HepG2 (cell line): ENCODE measurements around the gene DPT. TPM values are rescaled to one million over a fixed set of nuclear protein-coding genes. Genes with fewer than 3 reads are reported as not detected.

Experiments
- EHMT2 ChIP-seq: fragments of 200-600 bp; sonication (generic); IDR thresholded peaks from 2 replicates; pipeline ENCODE4 v1.7.0; 2017; ENCODE audit warnings: antibody characterized with exemption, low read depth, low read length, borderline replicate concordance
- SOX13 ChIP-seq, 3 experiments: fragments of 450-650 bp in 1 of 3; sonication (generic) in 1 of 3; formaldehyde crosslinking in 1 of 3; IDR thresholded peaks in 2 of 3; conservative IDR thresholded peaks in 1 of 3; 2 replicates each; pipeline versions ENCODE4 v1.5.0 to v1.6.1; 2016 to 2020; ENCODE audit warnings: antibody characterized with exemption in 1 of 3, mild to moderate bottlenecking in 1 of 3, missing compliant biosample characterization in 1 of 3, missing genetic modification reagents in 1 of 3, moderate library complexity in 1 of 3
- TOE1 ChIP-seq: sonication (generic); formaldehyde crosslinking; IDR thresholded peaks from 2 replicates; pipeline ENCODE4 v1.4.0; 2020; ENCODE audit warnings: mild to moderate bottlenecking, missing genetic modification reagents
- ZNF615 ChIP-seq: sonication (generic); formaldehyde crosslinking; IDR thresholded peaks from 2 replicates; pipeline ENCODE4 v1.5.0; 2020; ENCODE audit warnings: mild to moderate bottlenecking, missing genetic modification reagents, borderline replicate concordance
- ZNF775 ChIP-seq: sonication (generic); formaldehyde crosslinking; IDR thresholded peaks from 2 replicates; pipeline ENCODE4 v1.4.0; 2020; ENCODE audit warnings: missing genetic modification reagents, mild to moderate bottlenecking, moderate library complexity, borderline replicate concordance
- ZZZ3 ChIP-seq: sonication (generic); formaldehyde crosslinking; IDR thresholded peaks from 2 replicates; pipeline ENCODE4 v1.4.0; 2020; ENCODE audit warnings: missing genetic modification reagents, mild to moderate bottlenecking, borderline replicate concordance
- polyA plus RNA-seq, 8 experiments: library from polyadenylated mRNA; depleted of rRNA in 3 of 8; stranded (reverse) in 7 of 8; unstranded in 1 of 8; fragments of >200 nt; fragmentation: Illumina TruSeq in 4 of 8; extraction: Trizol in 4 of 8; gene quantifications; 2 replicates each; pipeline versions ENCODE4 v1.2.1 to v1.2.3, GENCODE V29; 2011 to 2016; ENCODE audit warnings: low read depth in 4 of 8, missing spikeins in 1 of 8, mixed read lengths in 1 of 8; ENCODE audit not compliant: insufficient read depth in 1 of 8
- total RNA-seq, 5 experiments: library from RNA; depleted of rRNA; stranded (reverse); fragments of >200 nt; fragmentation: Illumina TruSeq; extraction: Trizol; gene quantifications; 2 replicates each; pipeline ENCODE4 v1.2.3, GENCODE V29; 2016; ENCODE audit warnings: low read depth in 1 of 5
- TF ChIP-seq, protein P1 (sequence below): sonication (generic); formaldehyde crosslinking; IDR thresholded peaks from 2 replicates; pipeline ENCODE4 v1.4.0; 2020; ENCODE audit warnings: missing genetic modification reagents, mild to moderate bottlenecking, borderline replicate concordance
- TF ChIP-seq, protein P2 (sequence below): sonication (generic); formaldehyde crosslinking; IDR thresholded peaks from 2 replicates; pipeline ENCODE4 v1.5.1; 2020; ENCODE audit warnings: mild to moderate bottlenecking, missing genetic modification reagents
- TF ChIP-seq, protein P3 (sequence below): sonication (generic); formaldehyde crosslinking; IDR thresholded peaks from 2 replicates; pipeline ENCODE4 v1.9.0; 2021; ENCODE audit warnings: missing genetic modification reagents, borderline replicate concordance
- TF ChIP-seq, protein P4 (sequence below): sonication (generic); formaldehyde crosslinking; conservative IDR thresholded peaks from 2 replicates; pipeline ENCODE4 v1.5.0; 2020; ENCODE audit warnings: missing genetic modification reagents

The DPT gene
- total and polyA plus RNA-seq, 2 of the 13 experiments (the other 11 are each of a cell fraction or from before 2014, with no cell fraction given): 0.04 TPM; not detected in 1

DNA sequence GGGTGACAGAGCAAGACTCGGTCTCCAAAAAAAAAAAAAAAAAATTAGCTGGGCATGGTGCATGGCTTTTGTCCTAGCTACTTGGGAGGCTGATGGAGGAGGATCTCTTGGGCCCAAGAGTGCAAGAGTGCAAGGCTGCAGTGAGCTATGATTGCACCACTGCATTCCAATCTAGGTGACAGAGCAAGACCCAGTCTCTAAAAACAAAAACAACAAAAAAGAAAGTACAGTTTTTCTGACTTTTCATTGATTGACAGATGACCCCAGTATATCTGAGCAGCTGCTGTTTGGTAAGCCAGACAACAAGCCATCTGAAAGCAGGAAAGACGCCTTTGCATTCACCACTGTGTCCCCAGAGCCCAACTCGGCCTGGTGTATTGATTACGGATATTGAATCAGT is 10.9 kb upstream of the DPT start (continued):
- TF ChIP-seq, protein P1, sequence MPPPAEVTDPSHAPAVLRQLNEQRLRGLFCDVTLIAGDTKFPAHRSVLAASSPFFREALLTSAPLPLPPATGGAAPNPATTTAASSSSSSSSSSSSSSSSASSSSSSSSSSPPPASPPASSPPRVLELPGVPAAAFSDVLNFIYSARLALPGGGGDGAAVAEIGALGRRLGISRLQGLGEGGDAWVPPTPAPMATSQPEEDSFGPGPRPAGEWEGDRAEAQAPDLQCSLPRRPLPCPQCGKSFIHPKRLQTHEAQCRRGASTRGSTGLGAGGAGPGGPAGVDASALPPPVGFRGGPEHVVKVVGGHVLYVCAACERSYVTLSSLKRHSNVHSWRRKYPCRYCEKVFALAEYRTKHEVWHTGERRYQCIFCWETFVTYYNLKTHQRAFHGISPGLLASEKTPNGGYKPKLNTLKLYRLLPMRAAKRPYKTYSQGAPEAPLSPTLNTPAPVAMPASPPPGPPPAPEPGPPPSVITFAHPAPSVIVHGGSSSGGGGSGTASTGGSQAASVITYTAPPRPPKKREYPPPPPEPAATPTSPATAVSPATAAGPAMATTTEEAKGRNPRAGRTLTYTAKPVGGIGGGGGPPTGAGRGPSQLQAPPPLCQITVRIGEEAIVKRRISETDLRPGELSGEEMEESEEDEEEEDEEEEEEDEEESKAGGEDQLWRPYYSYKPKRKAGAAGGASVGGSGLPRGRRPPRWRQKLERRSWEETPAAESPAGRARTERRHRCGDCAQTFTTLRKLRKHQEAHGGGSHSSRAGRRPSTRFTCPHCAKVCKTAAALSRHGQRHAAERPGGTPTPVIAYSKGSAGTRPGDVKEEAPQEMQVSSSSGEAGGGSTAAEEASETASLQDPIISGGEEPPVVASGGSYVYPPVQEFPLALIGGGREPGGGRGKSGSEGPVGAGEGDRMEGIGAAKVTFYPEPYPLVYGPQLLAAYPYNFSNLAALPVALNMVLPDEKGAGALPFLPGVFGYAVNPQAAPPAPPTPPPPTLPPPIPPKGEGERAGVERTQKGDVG (CRISPR knock-in tag): peak; percentile 73; the same call in 1 of the 2 replicates
- TF ChIP-seq ZNF615 (CRISPR knock-in tag) (no peak), ZZZ3 (no peak), SOX13 (IDR thresholded peaks at IDR 0.05) (no peak), SOX13 (CRISPR knock-in tag; conservative IDR thresholded peaks at IDR 0.05 in 1 of 2, IDR thresholded peaks at IDR 0.05 in 1 of 2) (peak in 1 of 2 experiments; percentile 68; a peak in 2 of 4 replicates), TOE1 (CRISPR knock-in tag) (no peak), EHMT2 (no peak), ZNF775 (no peak)
- TF ChIP-seq, protein P2, sequence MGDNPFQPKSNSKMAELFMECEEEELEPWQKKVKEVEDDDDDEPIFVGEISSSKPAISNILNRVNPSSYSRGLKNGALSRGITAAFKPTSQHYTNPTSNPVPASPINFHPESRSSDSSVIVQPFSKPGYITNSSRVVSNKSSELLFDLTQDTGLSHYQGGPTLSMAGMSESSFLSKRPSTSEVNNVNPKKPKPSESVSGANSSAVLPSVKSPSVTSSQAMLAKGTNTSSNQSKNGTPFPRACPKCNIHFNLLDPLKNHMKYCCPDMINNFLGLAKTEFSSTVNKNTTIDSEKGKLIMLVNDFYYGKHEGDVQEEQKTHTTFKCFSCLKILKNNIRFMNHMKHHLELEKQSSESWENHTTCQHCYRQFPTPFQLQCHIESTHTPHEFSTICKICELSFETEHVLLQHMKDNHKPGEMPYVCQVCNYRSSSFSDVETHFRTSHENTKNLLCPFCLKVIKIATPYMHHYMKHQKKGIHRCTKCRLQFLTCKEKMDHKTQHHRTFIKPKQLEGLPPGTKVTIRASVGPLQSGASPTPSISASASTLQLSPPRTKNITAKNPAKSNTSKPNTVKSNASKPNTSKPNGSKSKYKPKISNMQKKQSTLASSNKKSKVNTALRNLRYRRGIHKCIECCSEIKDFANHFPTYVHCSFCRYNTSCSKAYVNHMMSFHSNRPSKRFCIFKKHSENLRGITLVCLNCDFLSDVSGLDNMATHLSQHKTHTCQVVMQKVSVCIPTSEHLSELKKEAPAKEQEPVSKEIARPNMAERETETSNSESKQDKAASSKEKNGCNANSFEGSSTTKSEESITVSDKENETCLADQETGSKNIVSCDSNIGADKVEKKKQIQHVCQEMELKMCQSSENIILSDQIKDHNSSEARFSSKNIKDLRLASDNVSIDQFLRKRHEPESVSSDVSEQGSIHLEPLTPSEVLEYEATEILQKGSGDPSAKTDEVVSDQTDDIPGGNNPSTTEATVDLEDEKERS (CRISPR knock-in tag): peak; percentile 52; the same call in 1 of the 2 replicates
- TF ChIP-seq, protein P3, sequence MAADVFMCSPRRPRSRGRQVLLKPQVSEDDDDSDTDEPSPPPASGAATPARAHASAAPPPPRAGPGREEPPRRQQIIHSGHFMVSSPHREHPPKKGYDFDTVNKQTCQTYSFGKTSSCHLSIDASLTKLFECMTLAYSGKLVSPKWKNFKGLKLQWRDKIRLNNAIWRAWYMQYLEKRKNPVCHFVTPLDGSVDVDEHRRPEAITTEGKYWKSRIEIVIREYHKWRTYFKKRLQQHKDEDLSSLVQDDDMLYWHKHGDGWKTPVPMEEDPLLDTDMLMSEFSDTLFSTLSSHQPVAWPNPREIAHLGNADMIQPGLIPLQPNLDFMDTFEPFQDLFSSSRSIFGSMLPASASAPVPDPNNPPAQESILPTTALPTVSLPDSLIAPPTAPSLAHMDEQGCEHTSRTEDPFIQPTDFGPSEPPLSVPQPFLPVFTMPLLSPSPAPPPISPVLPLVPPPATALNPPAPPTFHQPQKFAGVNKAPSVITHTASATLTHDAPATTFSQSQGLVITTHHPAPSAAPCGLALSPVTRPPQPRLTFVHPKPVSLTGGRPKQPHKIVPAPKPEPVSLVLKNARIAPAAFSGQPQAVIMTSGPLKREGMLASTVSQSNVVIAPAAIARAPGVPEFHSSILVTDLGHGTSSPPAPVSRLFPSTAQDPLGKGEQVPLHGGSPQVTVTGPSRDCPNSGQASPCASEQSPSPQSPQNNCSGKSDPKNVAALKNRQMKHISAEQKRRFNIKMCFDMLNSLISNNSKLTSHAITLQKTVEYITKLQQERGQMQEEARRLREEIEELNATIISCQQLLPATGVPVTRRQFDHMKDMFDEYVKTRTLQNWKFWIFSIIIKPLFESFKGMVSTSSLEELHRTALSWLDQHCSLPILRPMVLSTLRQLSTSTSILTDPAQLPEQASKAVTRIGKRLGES: no peak
- TF ChIP-seq, protein P4, sequence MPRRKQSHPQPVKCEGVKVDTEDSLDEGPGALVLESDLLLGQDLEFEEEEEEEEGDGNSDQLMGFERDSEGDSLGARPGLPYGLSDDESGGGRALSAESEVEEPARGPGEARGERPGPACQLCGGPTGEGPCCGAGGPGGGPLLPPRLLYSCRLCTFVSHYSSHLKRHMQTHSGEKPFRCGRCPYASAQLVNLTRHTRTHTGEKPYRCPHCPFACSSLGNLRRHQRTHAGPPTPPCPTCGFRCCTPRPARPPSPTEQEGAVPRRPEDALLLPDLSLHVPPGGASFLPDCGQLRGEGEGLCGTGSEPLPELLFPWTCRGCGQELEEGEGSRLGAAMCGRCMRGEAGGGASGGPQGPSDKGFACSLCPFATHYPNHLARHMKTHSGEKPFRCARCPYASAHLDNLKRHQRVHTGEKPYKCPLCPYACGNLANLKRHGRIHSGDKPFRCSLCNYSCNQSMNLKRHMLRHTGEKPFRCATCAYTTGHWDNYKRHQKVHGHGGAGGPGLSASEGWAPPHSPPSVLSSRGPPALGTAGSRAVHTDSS (CRISPR knock-in tag): no peak
